HG03378 (cell line): ENCODE results near the gene TRIM2.

Experiments used
- ATAC-seq: cut with Tn5 transposase; IDR thresholded peaks from one replicate; pipeline ENCODE4 v1.9.1; 2021; ENCODE audit warnings: mild to moderate bottlenecking, moderate library complexity; ENCODE audit not compliant: unreplicated experiment

The TRIM2 gene

GRCh38 chr4:153221783-153222706 lies 17.8 kb downstream of the TRIM2 start:
- no peak for ATAC-seq

GRCh38 chr4:153222707-153223426 lies 18.6 kb downstream of the TRIM2 start:
- peak; percentile 49 for ATAC-seq

GRCh38 chr4:153223427-153223801 lies 19.2 kb downstream of the TRIM2 start:
- peak; percentile 42 for ATAC-seq

- ATAC-seq = no peak
These were observed 19.7 kb downstream of the TRIM2 start for GRCh38 chr4:153223930-153224329.

- ATAC-seq = no peak
These were observed 20.2 kb downstream of the TRIM2 start for GRCh38 chr4:153224474-153224873.

GRCh38 chr4:153227469-153228075 lies 23.3 kb downstream of the TRIM2 start:
- no peak for ATAC-seq

GRCh38 chr4:153228512-153229140 lies 24.4 kb downstream of the TRIM2 start:
- ATAC-seq = no peak

GRCh38 chr4:153229545-153229944 lies 25.3 kb downstream of the TRIM2 start:
- no peak for ATAC-seq

GRCh38 chr4:153232768-153233167 lies 28.5 kb downstream of the TRIM2 start:
- no peak for ATAC-seq

GRCh38 chr4:153233761-153234371 lies 29.6 kb downstream of the TRIM2 start:
- ATAC-seq = no peak

- ATAC-seq = no peak
These were observed 30.6 kb downstream of the TRIM2 start for GRCh38 chr4:153234885-153235284.

GRCh38 chr4:153238135-153238919 lies 34.1 kb downstream of the TRIM2 start:
- no peak for ATAC-seq

- ATAC-seq = no peak
These were observed 35.2 kb downstream of the TRIM2 start for GRCh38 chr4:153239409-153239808.

- no peak for ATAC-seq
These were observed 37.1 kb downstream of the TRIM2 start for GRCh38 chr4:153241295-153241694.

- peak; percentile 66 for ATAC-seq
These were observed 38.0 kb downstream of the TRIM2 start for GRCh38 chr4:153241970-153242838.

GRCh38 chr4:153242839-153243324 lies 38.6 kb downstream of the TRIM2 start:
- ATAC-seq = no peak

GRCh38 chr4:153243468-153243867 lies 39.2 kb downstream of the TRIM2 start:
- ATAC-seq = no peak

- ATAC-seq = no peak
These were observed 40.7 kb downstream of the TRIM2 start for GRCh38 chr4:153244969-153245368.

- no peak for ATAC-seq
These were observed 41.5 kb downstream of the TRIM2 start for GRCh38 chr4:153245775-153246174.
